Measurements from ENCODE around the gene PPP2R3A. TPM values are rescaled to one million over a fixed set of nuclear protein-coding genes. Genes with fewer than 3 reads are reported as not detected.
"Not testable (repeated sequence)": the region's sequence is repeated elsewhere in the genome, so short reads cannot be mapped to it uniquely, and the experiment has no call there.

Gene PPP2R3A
- total RNA-seq, 1 donor from 2014 or later: 16.5 TPM

- Mint-ChIP-seq H3K27me3 (no peaks in the 10 kb centered on the region), H3K36me3 (peaks cover 6% of the 10 kb centered on the region), H3K4me1 (ENCODE audit: unreplicated experiment) (no peaks in the 10 kb centered on the region), H3K4me3 (no peak overlapping the region), H3K9me3 (no peaks in the 10 kb centered on the region), H3K27ac (no peak overlapping the region)
- TF ChIP-seq CTCF (conservative IDR thresholded peaks at IDR 0.05): no peak
- no peak for DNase-seq (ENCODE audit: extremely low spot score, unreplicated experiment)
These were observed 139.5 kb downstream of the PPP2R3A start for GRCh38 chr3:136105044-136105443.

GRCh38 chr3:136106101-136106500 is 140.6 kb downstream of the PPP2R3A start:
- DNase-seq (ENCODE audit: extremely low spot score, unreplicated experiment): no peak
- H3K27me3 Mint-ChIP-seq: no peaks in the 10 kb centered on the region
- no peak for TF ChIP-seq CTCF (conservative IDR thresholded peaks at IDR 0.05)
- no peaks in the 10 kb centered on the region for H3K9me3 Mint-ChIP-seq
- H3K27ac Mint-ChIP-seq: no peak overlapping the region
- peaks cover 9% of the 10 kb centered on the region for H3K36me3 Mint-ChIP-seq
- H3K4me1 Mint-ChIP-seq (ENCODE audit: unreplicated experiment): no peaks in the 10 kb centered on the region
- no peak overlapping the region for H3K4me3 Mint-ChIP-seq

GRCh38 chr3:136109499-136109898 is 144.0 kb downstream of the PPP2R3A start:
- Mint-ChIP-seq H3K27me3 (no peaks in the 10 kb centered on the region), H3K4me3 (no peak overlapping the region), H3K27ac (no peak overlapping the region), H3K36me3 (peaks cover 26% of the 10 kb centered on the region), H3K9me3 (no peaks in the 10 kb centered on the region), H3K4me1 (ENCODE audit: unreplicated experiment) (no peaks in the 10 kb centered on the region)
- TF ChIP-seq CTCF (conservative IDR thresholded peaks at IDR 0.05): no peak
- no peak for DNase-seq (ENCODE audit: extremely low spot score, unreplicated experiment)

- H3K4me1 Mint-ChIP-seq (ENCODE audit: unreplicated experiment): no peaks in the 10 kb centered on the region
- no peaks in the 10 kb centered on the region for H3K27me3 Mint-ChIP-seq
- DNase-seq (ENCODE audit: extremely low spot score, unreplicated experiment): no peak
- TF ChIP-seq CTCF (conservative IDR thresholded peaks at IDR 0.05): no peak
- H3K36me3 Mint-ChIP-seq: peaks cover 26% of the 10 kb centered on the region
- H3K9me3 Mint-ChIP-seq: no peaks in the 10 kb centered on the region
- H3K27ac Mint-ChIP-seq: no peak overlapping the region
- H3K4me3 Mint-ChIP-seq: no peak overlapping the region
These were observed 145.0 kb downstream of the PPP2R3A start for GRCh38 chr3:136110481-136110880.

- H3K4me3 Mint-ChIP-seq: no peak overlapping the region
- no peak for TF ChIP-seq CTCF (conservative IDR thresholded peaks at IDR 0.05)
- H3K27me3 Mint-ChIP-seq: no peaks in the 10 kb centered on the region
- H3K9me3 Mint-ChIP-seq: no peaks in the 10 kb centered on the region
- DNase-seq (ENCODE audit: extremely low spot score, unreplicated experiment): no peak
- H3K36me3 Mint-ChIP-seq: peaks cover 24% of the 10 kb centered on the region
- H3K27ac Mint-ChIP-seq: no peak overlapping the region
- no peaks in the 10 kb centered on the region for H3K4me1 Mint-ChIP-seq (ENCODE audit: unreplicated experiment)
These were observed 148.9 kb downstream of the PPP2R3A start for GRCh38 chr3:136114421-136114820.

- H3K4me1 Mint-ChIP-seq (ENCODE audit: unreplicated experiment); H3K4me3 Mint-ChIP-seq; DNase-seq (ENCODE audit: extremely low spot score, unreplicated experiment); H3K9me3 Mint-ChIP-seq; H3K36me3 Mint-ChIP-seq; H3K27me3 Mint-ChIP-seq; H3K27ac Mint-ChIP-seq: not testable (repeated sequence)
These were observed 153.8 kb downstream of the PPP2R3A start for GRCh38 chr3:136119332-136119731.

GRCh38 chr3:136119783-136120182 is 154.3 kb downstream of the PPP2R3A start:
- not testable (repeated sequence) for H3K36me3 Mint-ChIP-seq; H3K27me3 Mint-ChIP-seq; DNase-seq (ENCODE audit: extremely low spot score, unreplicated experiment); H3K9me3 Mint-ChIP-seq; H3K4me3 Mint-ChIP-seq; H3K27ac Mint-ChIP-seq; H3K4me1 Mint-ChIP-seq (ENCODE audit: unreplicated experiment)

Data from type B pancreatic cell (in vitro differentiated cells).